Measurements from ENCODE around the gene ZNF326. TPM values are rescaled to one million over a fixed set of nuclear protein-coding genes. Genes with fewer than 3 reads are reported as not detected.
"Not testable (repeated sequence)": the region's sequence is repeated elsewhere in the genome, so short reads cannot be mapped to it uniquely, and the experiment has no call there.

Gene ZNF326
- total RNA-seq, 2 experiments from 2014 or later, result 56.2 to 58.7 TPM

GRCh38 chr1:90046635-90047034 lies 51.7 kb downstream of the ZNF326 start:
- H3K27me3 ChIP-seq (ENCODE audit: control insufficient read depth in 1 of 2, insufficient read depth in 2 of 2, low read length in 2 of 2), result peaks cover 0 to 5% of the 10 kb centered on the region in 2 experiments
- H3K4me1 Mint-ChIP-seq (ENCODE audit: low read depth), result no peaks in the 10 kb centered on the region
- ATAC-seq (ENCODE audit: poor library complexity), result no peak
- TF ChIP-seq, protein P1, sequence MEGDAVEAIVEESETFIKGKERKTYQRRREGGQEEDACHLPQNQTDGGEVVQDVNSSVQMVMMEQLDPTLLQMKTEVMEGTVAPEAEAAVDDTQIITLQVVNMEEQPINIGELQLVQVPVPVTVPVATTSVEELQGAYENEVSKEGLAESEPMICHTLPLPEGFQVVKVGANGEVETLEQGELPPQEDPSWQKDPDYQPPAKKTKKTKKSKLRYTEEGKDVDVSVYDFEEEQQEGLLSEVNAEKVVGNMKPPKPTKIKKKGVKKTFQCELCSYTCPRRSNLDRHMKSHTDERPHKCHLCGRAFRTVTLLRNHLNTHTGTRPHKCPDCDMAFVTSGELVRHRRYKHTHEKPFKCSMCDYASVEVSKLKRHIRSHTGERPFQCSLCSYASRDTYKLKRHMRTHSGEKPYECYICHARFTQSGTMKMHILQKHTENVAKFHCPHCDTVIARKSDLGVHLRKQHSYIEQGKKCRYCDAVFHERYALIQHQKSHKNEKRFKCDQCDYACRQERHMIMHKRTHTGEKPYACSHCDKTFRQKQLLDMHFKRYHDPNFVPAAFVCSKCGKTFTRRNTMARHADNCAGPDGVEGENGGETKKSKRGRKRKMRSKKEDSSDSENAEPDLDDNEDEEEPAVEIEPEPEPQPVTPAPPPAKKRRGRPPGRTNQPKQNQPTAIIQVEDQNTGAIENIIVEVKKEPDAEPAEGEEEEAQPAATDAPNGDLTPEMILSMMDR (IDR thresholded peaks at IDR 0.05), result no peak
- POLR2A ChIA-PET, result no interaction called here
- no peak overlapping the region for H3K27ac ChIP-seq (ENCODE audit: low read depth in 1 of 2, low read length in 2 of 2)
- H3K27ac Mint-ChIP-seq, result no peak overlapping the region
- H3K36me3 Mint-ChIP-seq (ENCODE audit: low read depth), result no peaks in the 10 kb centered on the region
- intact Hi-C loops (cut with DNase I, micrococcal nuclease), result no loop called here
- DNase-seq, result no peak
- CTCF ChIA-PET, result no interaction called here
- no peaks in the 10 kb centered on the region for H3K4me1 ChIP-seq (ENCODE audit: insufficient read depth, low read length)
- no peaks in the 10 kb centered on the region for H3K36me3 ChIP-seq (ENCODE audit: insufficient read depth, low read length)
- H3K9me3 Mint-ChIP-seq, result no peaks in the 10 kb centered on the region
- H3K4me3 ChIP-seq (ENCODE audit: low read length), result no peak overlapping the region
- H3K9me3 ChIP-seq (ENCODE audit: control insufficient read depth in 1 of 2, insufficient read depth in 1 of 2, low read length in 2 of 2), result no peaks in the 10 kb centered on the region
- H3K27me3 Mint-ChIP-seq, result peaks cover 6% of the 10 kb centered on the region
- H3K4me3 Mint-ChIP-seq, result no peak overlapping the region

DNA sequence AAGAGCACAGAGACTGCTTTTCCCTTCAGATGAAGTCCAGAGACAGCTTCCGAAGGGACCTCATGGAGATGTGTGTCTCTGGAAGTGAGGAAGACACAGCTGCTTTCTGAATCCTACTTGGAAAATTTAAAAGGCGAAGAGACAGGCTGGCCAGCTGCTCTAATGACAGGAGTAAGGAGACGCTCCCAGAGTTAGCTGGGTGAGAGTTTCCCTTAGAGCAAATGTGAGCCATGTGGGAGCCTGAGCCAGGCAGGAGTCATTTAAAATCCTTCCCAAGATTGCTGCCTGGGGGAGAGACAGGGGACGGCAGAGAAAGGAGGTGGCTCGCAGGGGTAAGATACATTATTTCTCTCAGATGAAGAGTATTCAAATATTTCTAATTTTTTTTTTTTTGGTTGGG lies 53.1 kb downstream of the ZNF326 start:
- H3K9me3 Mint-ChIP-seq, result no peaks in the 10 kb centered on the region

GRCh38 chr1:90062700-90063643 lies 68.1 kb downstream of the ZNF326 start:
- H3K36me3 ChIP-seq (ENCODE audit: insufficient read depth, low read length); H3K4me1 Mint-ChIP-seq (ENCODE audit: low read depth); CTCF ChIA-PET; H3K36me3 Mint-ChIP-seq (ENCODE audit: low read depth); POLR2A ChIA-PET; DNase-seq; H3K27ac Mint-ChIP-seq; H3K4me3 Mint-ChIP-seq; H3K9me3 Mint-ChIP-seq; intact Hi-C loops (cut with DNase I, micrococcal nuclease); H3K27ac ChIP-seq (ENCODE audit: low read depth in 1 of 2, low read length in 2 of 2); H3K4me1 ChIP-seq (ENCODE audit: insufficient read depth, low read length); H3K4me3 ChIP-seq (ENCODE audit: low read length); ATAC-seq (ENCODE audit: poor library complexity); H3K9me3 ChIP-seq (ENCODE audit: control insufficient read depth in 1 of 2, insufficient read depth in 1 of 2, low read length in 2 of 2); H3K27me3 ChIP-seq (ENCODE audit: control insufficient read depth in 1 of 2, insufficient read depth in 2 of 2, low read length in 2 of 2): not testable (repeated sequence)
- peaks cover 24% of the 10 kb centered on the region for H3K27me3 Mint-ChIP-seq

More for the DNA sequence above, 53.1 kb downstream of the ZNF326 start:
- Histone ChIP-seq H3K4me1 (ENCODE audit: insufficient read depth, low read length) (no peaks in the 10 kb centered on the region), H3K36me3 (ENCODE audit: insufficient read depth, low read length) (no peaks in the 10 kb centered on the region), H3K27ac (ENCODE audit: low read depth in 1 of 2, low read length in 2 of 2) (no peak overlapping the region), H3K9me3 (ENCODE audit: control insufficient read depth in 1 of 2, insufficient read depth in 1 of 2, low read length in 2 of 2) (no peaks in the 10 kb centered on the region), H3K4me3 (ENCODE audit: low read length) (no peak overlapping the region), H3K27me3 (ENCODE audit: control insufficient read depth in 1 of 2, insufficient read depth in 2 of 2, low read length in 2 of 2) (peaks cover 0 to 5% of the 10 kb centered on the region in 2 experiments)
- Mint-ChIP-seq H3K36me3 (ENCODE audit: low read depth) (no peaks in the 10 kb centered on the region), H3K4me3 (no peak overlapping the region), H3K27ac (no peak overlapping the region), H3K27me3 (peaks cover 11% of the 10 kb centered on the region), H3K4me1 (ENCODE audit: low read depth) (no peaks in the 10 kb centered on the region)
- CTCF ChIA-PET, result no interaction called here
- POLR2A ChIA-PET, result no interaction called here
- intact Hi-C loops (cut with DNase I, micrococcal nuclease), result no loop called here
- ATAC-seq (ENCODE audit: poor library complexity) (no peak), DNase-seq (no peak)
- TF ChIP-seq, protein P1 (IDR thresholded peaks at IDR 0.05), result no peak

GRCh38 chr1:90064109-90064508 lies 69.2 kb downstream of the ZNF326 start:
- intact Hi-C loops (cut with DNase I, micrococcal nuclease); H3K27ac ChIP-seq (ENCODE audit: low read depth in 1 of 2, low read length in 2 of 2); H3K9me3 Mint-ChIP-seq; DNase-seq; H3K36me3 ChIP-seq (ENCODE audit: insufficient read depth, low read length); ATAC-seq (ENCODE audit: poor library complexity); H3K36me3 Mint-ChIP-seq (ENCODE audit: low read depth); H3K4me3 Mint-ChIP-seq; H3K4me1 Mint-ChIP-seq (ENCODE audit: low read depth); H3K9me3 ChIP-seq (ENCODE audit: control insufficient read depth in 1 of 2, insufficient read depth in 1 of 2, low read length in 2 of 2); H3K4me1 ChIP-seq (ENCODE audit: insufficient read depth, low read length); CTCF ChIA-PET; H3K27ac Mint-ChIP-seq; POLR2A ChIA-PET; H3K27me3 ChIP-seq (ENCODE audit: control insufficient read depth in 1 of 2, insufficient read depth in 2 of 2, low read length in 2 of 2); H3K4me3 ChIP-seq (ENCODE audit: low read length): not testable (repeated sequence)
- H3K27me3 Mint-ChIP-seq, result peaks cover 24% of the 10 kb centered on the region
